GM12864 (cell line): ENCODE measurements around the gene ANKRD17.
A peak's percentile ranks its signal among the peaks of the same experiment; 100 is the strongest.
"Not testable (repeated sequence)": the region's sequence is repeated elsewhere in the genome, so short reads cannot be mapped to it uniquely, and the experiment has no call there.

Experiments used
- DNase-seq: peaks from one replicate; pipeline ENCODE4 v3.0.0-alpha.2; 2011; ENCODE audit warnings: low read depth
- H3K4me3 ChIP-seq: 2 replicates; pipeline ENCODE4 v1.5.1; 2011; ENCODE audit warnings: mild to moderate bottlenecking, low read depth, low read length, control low read depth
- TF ChIP-seq, protein P1 (sequence below): IDR thresholded peaks from 2 replicates; pipeline ENCODE4 v1.5.1; 2011; ENCODE audit warnings: low read depth, mild to moderate bottlenecking, moderate library complexity, low read length, control low read depth, inconsistent platforms; ENCODE audit errors: missing control alignments

The ANKRD17 gene

DNA sequence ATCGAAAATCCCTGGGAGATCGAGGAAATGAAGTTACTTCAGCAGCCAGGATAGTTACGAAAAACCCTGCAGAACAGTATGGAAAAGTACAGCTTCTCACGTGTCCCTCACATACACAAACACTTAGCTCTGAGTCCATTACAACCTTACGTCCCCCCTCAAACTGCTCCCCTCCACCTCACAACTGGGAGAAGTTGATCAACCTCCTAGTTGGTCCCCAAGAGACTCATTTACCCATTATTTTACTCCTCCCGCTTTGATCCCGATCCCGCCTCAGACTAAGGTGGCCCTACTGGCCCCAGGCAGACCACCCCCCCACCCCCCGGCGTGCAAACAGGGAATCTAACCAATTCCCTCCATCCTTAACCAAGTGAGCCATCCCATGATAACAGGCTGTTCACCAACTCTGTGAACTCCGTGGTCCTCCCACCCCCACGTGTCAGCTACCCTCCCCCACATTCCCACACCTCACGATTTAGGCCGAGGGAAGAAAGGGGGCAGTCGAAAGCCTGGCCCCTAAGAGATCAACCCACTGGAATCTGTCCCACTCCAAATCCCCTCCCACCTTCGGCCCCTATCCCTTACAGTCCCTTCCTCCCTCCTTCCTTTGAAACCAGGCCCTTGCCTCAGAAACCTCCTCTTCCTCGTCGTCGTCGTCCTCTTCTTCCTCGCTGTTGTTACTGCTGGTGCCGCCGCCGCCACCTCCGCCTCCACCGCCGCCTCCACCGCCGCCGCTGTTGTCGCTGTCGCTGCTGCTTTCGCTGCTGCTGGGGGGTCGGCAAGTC is 755 bp downstream of the ANKRD17 start:
- TF ChIP-seq, protein P1, sequence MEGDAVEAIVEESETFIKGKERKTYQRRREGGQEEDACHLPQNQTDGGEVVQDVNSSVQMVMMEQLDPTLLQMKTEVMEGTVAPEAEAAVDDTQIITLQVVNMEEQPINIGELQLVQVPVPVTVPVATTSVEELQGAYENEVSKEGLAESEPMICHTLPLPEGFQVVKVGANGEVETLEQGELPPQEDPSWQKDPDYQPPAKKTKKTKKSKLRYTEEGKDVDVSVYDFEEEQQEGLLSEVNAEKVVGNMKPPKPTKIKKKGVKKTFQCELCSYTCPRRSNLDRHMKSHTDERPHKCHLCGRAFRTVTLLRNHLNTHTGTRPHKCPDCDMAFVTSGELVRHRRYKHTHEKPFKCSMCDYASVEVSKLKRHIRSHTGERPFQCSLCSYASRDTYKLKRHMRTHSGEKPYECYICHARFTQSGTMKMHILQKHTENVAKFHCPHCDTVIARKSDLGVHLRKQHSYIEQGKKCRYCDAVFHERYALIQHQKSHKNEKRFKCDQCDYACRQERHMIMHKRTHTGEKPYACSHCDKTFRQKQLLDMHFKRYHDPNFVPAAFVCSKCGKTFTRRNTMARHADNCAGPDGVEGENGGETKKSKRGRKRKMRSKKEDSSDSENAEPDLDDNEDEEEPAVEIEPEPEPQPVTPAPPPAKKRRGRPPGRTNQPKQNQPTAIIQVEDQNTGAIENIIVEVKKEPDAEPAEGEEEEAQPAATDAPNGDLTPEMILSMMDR = peak; percentile 1
- DNase-seq = no peak
- peak overlapping the region; percentile 93 for H3K4me3 ChIP-seq

GRCh38 chr4:73257234-73257633 is 1.4 kb downstream of the ANKRD17 start:
- peak overlapping the region; percentile 93 for H3K4me3 ChIP-seq
- peak; percentile 42 for DNase-seq
- TF ChIP-seq, protein P1 = peak; percentile 74

GRCh38 chr4:73255847-73256246 is 2.8 kb downstream of the ANKRD17 start:
- not testable (repeated sequence) for H3K4me3 ChIP-seq, DNase-seq

DNA sequence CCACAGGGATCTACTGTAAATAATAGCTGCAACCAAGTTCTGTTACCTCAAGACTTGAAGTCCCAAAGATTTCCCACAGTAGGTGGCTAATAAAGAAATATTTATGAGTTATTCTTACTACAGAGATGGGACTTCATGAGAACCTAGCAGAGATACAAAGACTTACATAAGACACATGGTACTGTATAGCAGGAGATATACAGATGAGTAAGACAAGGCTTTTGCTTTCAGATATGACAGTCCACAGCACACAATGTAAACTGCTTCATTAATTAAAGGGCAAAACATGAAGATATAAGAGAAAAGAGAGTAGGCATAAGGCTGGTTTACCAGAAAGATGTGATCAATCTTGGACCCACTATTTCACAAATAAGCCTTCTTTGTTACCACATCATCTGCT is 6.6 kb downstream of the ANKRD17 start:
- DNase-seq = no peak
- TF ChIP-seq, protein P1 = no peak

GRCh38 chr4:73251384-73251783 is 7.2 kb downstream of the ANKRD17 start:
- TF ChIP-seq, protein P1 = no peak
- no peak overlapping the region for H3K4me3 ChIP-seq
- DNase-seq = no peak

More for the DNA sequence above, 6.6 kb downstream of the ANKRD17 start:
- H3K4me3 ChIP-seq = no peak overlapping the region

GRCh38 chr4:73250642-73251041 is 8.0 kb downstream of the ANKRD17 start:
- DNase-seq = no peak
- TF ChIP-seq, protein P1 = no peak
- no peak overlapping the region for H3K4me3 ChIP-seq

DNA sequence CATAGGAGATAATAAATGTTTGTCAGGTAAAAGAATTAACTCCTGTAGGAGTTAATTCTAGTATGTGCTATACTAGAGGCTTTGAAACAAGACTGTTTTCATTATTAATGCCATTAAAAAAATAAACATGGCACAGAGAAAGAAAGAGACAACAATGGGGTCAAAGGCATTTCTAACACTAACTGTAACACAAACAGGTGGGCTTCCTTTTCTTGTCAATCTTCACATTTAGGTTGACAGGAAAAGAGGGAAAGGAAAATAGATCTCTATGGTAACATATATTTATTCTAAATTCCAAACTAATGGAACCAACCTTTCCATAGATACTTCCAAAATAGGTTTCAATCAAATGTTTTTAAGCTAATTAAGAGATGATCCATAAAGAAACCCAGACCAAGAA is 9.8 kb downstream of the ANKRD17 start:
- TF ChIP-seq, protein P1 = no peak
- no peak for DNase-seq

More for the DNA sequence above, 9.8 kb downstream of the ANKRD17 start:
- H3K4me3 ChIP-seq = no peak overlapping the region
